GM12878 (cell line): ENCODE measurements around the gene CERKL. TPM values are rescaled to one million over a fixed set of nuclear protein-coding genes. Genes with fewer than 3 reads are reported as not detected.

Source experiments
- ATAC-seq: fragments of 200-7000 bp; cut with Tn5 transposase; 3 replicates; pipeline ENCODE4 v1.9.1; 2020; ENCODE audit warnings: mild to moderate bottlenecking, moderate library complexity
- BruUV-seq: library from RNA; stranded (reverse); fragments of 400-500 nt; replicated peaks from 2 replicates; lab custom pipeline; 2021; lab: Mats Ljungman, UMichigan
- CTCF ChIA-PET: fragments of 300-600 bp; sonication (Branson Sonifier 250); formaldehyde crosslinking; extraction: SDS; loops from one replicate; lab custom pipeline; 2021; ENCODE audit warnings: inconsistent platforms; lab: Yijun Ruan, JAX
- POLR2A ChIA-PET: fragments of 350-600 bp; formaldehyde crosslinking; extraction: SDS; loops from one replicate; lab custom pipeline; 2021; ENCODE audit warnings: inconsistent platforms; lab: Charles Lee
- RAD21 ChIA-PET: fragments of 300-600 bp; sonication (Branson Sonifier 250); formaldehyde crosslinking; loops from one replicate; lab custom pipeline; 2023; ENCODE audit warnings: antibody characterized with exemption; ENCODE audit not compliant: unreplicated experiment; lab: Charles Lee
- SMC1A ChIA-PET: fragments of 300-600 bp; sonication (Branson Sonifier 250); formaldehyde crosslinking; loops from one replicate; lab custom pipeline; 2023; ENCODE audit not compliant: unreplicated experiment, uncharacterized antibody; lab: Charles Lee
- DNase-seq: peaks from one replicate; pipeline ENCODE4 v3.0.0-alpha.2; 2011; ENCODE audit warnings: low read depth, low spot score
- FAIRE-seq: peaks from 3 replicates; lab custom pipeline; 2011; peaks lifted over from hg19 to GRCh38; lab: Jason Lieb, UNC
- H2AFZ ChIP-seq: 2 replicates; pipeline ENCODE4 v1.6.0; 2011; ENCODE audit warnings: low read depth, low read length, control low read depth; ENCODE audit not compliant: control insufficient read depth
- H3K27ac ChIP-seq: 2 replicates; pipeline ENCODE4 v1.5.1; 2011; ENCODE audit warnings: control low read depth; ENCODE audit not compliant: control insufficient read depth, insufficient read depth
- H3K27me3 ChIP-seq, 2 experiments: replicated peaks in 1 of 2; 2 replicates each; pipeline versions ENCODE4 v1.6.0 to v1.6.1; 2011; ENCODE audit warnings: low read length in 1 of 2; ENCODE audit not compliant: control insufficient read depth in 2 of 2, insufficient read depth in 2 of 2
- H3K36me3 ChIP-seq, 2 experiments: 2 replicates each; pipeline ENCODE4 v1.5.1; 2011; ENCODE audit warnings: low read length in 1 of 2; ENCODE audit not compliant: control insufficient read depth in 2 of 2, insufficient read depth in 2 of 2
- H3K4me1 ChIP-seq: 2 replicates; pipeline ENCODE4 v1.6.1; 2011; ENCODE audit warnings: mild to moderate bottlenecking, low read length, moderate library complexity, mixed read lengths; ENCODE audit not compliant: control insufficient read depth, insufficient read depth
- H3K4me2 ChIP-seq: 2 replicates; pipeline ENCODE4 v1.6.0; 2011; ENCODE audit warnings: control low read depth; ENCODE audit not compliant: control insufficient read depth, insufficient read depth
- H3K4me3 ChIP-seq: fragments of 200-600 bp; sonication (generic); 2 replicates; pipeline ENCODE4 v1.5.1; 2016
- H3K79me2 ChIP-seq: 2 replicates; pipeline ENCODE4 v1.6.0; 2011; ENCODE audit warnings: low read length; ENCODE audit not compliant: control insufficient read depth, insufficient read depth
- H3K9ac ChIP-seq: 2 replicates; pipeline ENCODE4 v1.8.0; 2011; ENCODE audit warnings: low read length, control low read depth, mixed read lengths; ENCODE audit not compliant: control insufficient read depth, insufficient read depth
- H3K9me3 ChIP-seq: replicated peaks from 3 replicates; pipeline ENCODE4 v1.5.1; 2011; ENCODE audit warnings: mild to moderate bottlenecking, low read length; ENCODE audit not compliant: control insufficient read depth, insufficient read depth
- H4K20me1 ChIP-seq: 2 replicates; pipeline ENCODE4 v1.6.0; 2011; ENCODE audit not compliant: control insufficient read depth, insufficient read depth
- BHLHE40 ChIP-seq, 2 experiments: fragments of 450-650 bp in 1 of 2; IDR thresholded peaks; 2 replicates each; pipeline ENCODE4 v1.6.1; 2011 to 2017; ENCODE audit warnings: low read depth in 2 of 2, borderline replicate concordance in 1 of 2, improper control_type of control experiment in 1 of 2, low read length in 1 of 2, mild to moderate bottlenecking in 1 of 2
- BMI1 ChIP-seq: fragments of 450-650 bp; IDR thresholded peaks from 2 replicates; pipeline ENCODE4 v1.6.1; 2016; ENCODE audit warnings: mild to moderate bottlenecking, moderate library complexity, borderline replicate concordance
- CBX5 ChIP-seq: sonication (generic); IDR thresholded peaks from 2 replicates; pipeline ENCODE4 v1.6.1; 2016; ENCODE audit warnings: low read depth, moderate library complexity, mild to moderate bottlenecking, inconsistent platforms
- CREM ChIP-seq: IDR thresholded peaks from 2 replicates; pipeline ENCODE4 v1.6.1; 2014; ENCODE audit warnings: antibody characterized with exemption, low read depth
- DPF2 ChIP-seq: fragments of 450-650 bp; IDR thresholded peaks from 2 replicates; pipeline ENCODE4 v1.6.1; 2017; ENCODE audit warnings: mild to moderate bottlenecking
- GATAD2B ChIP-seq: fragments of 450-650 bp; conservative IDR thresholded peaks from 2 replicates; pipeline ENCODE4 v1.6.1; 2017; ENCODE audit warnings: low read depth, mild to moderate bottlenecking, moderate library complexity
- HDAC2 ChIP-seq: fragments of 200-600 bp; sonication (generic); IDR thresholded peaks from 2 replicates; pipeline ENCODE4 v1.6.1; 2017
- HDAC6 ChIP-seq: fragments of 200-600 bp; sonication (generic); IDR thresholded peaks from one replicate; pipeline ENCODE4 v1.8.0; 2017; ENCODE audit warnings: antibody characterized with exemption; ENCODE audit not compliant: unreplicated experiment
- IKZF1 ChIP-seq: fragments of 450-650 bp; conservative IDR thresholded peaks from 2 replicates; pipeline ENCODE4 v1.6.1; 2017; ENCODE audit warnings: antibody characterized with exemption, mild to moderate bottlenecking
- IKZF2 ChIP-seq, 2 experiments: fragments of 450-650 bp; IDR thresholded peaks; 2 replicates each; pipeline ENCODE4 v1.6.1; 2017; ENCODE audit warnings: mild to moderate bottlenecking in 2 of 2, moderate library complexity in 2 of 2
- KDM1A ChIP-seq: fragments of 200-600 bp; sonication (generic); IDR thresholded peaks from 2 replicates; pipeline ENCODE4 v1.6.1; 2016; ENCODE audit warnings: borderline replicate concordance
- KLF5 ChIP-seq: fragments of 450-650 bp; IDR thresholded peaks from 2 replicates; pipeline ENCODE4 v1.6.1; 2014; ENCODE audit warnings: mild to moderate bottlenecking; ENCODE audit not compliant: partially characterized antibody
- MTA2 ChIP-seq: fragments of 450-650 bp; IDR thresholded peaks from 2 replicates; pipeline ENCODE4 v1.6.1; 2016; ENCODE audit warnings: low read depth, mild to moderate bottlenecking, moderate library complexity
- NFIC ChIP-seq: IDR thresholded peaks from 2 replicates; pipeline ENCODE4 v1.6.1; 2012; ENCODE audit warnings: low read depth, mild to moderate bottlenecking, inconsistent platforms, low read length, moderate library complexity
- NR2C2 ChIP-seq: IDR thresholded peaks from 2 replicates; pipeline ENCODE4 v1.6.1; 2011; ENCODE audit warnings: borderline replicate concordance, low read depth; ENCODE audit not compliant: control insufficient read depth, insufficient read length
- POLR2AphosphoS2 ChIP-seq: IDR thresholded peaks from 2 replicates; pipeline ENCODE4 v1.6.1; 2011; ENCODE audit warnings: low read depth, mild to moderate bottlenecking, low read length, improper control_type of control experiment, moderate library complexity
- RB1 ChIP-seq: fragments of 450-650 bp; formaldehyde crosslinking; IDR thresholded peaks from 2 replicates; pipeline ENCODE4 v1.6.1; 2017; ENCODE audit warnings: mild to moderate bottlenecking, borderline replicate concordance
- SUPT20H ChIP-seq: IDR thresholded peaks from 2 replicates; pipeline ENCODE4 v1.6.1; 2011; ENCODE audit warnings: low read depth, mild to moderate bottlenecking, low read length, moderate library complexity, borderline replicate concordance; ENCODE audit not compliant: control insufficient read depth
- TCF12 ChIP-seq: IDR thresholded peaks from 2 replicates; pipeline ENCODE4 v1.6.1; 2011; ENCODE audit warnings: low read depth, mild to moderate bottlenecking, low read length
- WRNIP1 ChIP-seq: IDR thresholded peaks from 2 replicates; pipeline ENCODE4 v1.6.1; 2011; ENCODE audit warnings: low read depth, low read length, improper control_type of control experiment, borderline replicate concordance
- WGBS: methylation state at CpG from one replicate; pipeline ENCODE4 v1.1.6; 2016; ENCODE audit warnings: low lambda C conversion rate; ENCODE audit not compliant: insufficient replicate concordance, insufficient coverage; ENCODE audit errors: missing lambda C conversion rate; 5-methylcytosine and 5-hydroxymethylcytosine counted together
- in situ Hi-C: fragments of 300-500 bp; cut with MboI; formaldehyde crosslinking; loops from 9 replicates; pipeline ENCODE4 v1.14.3; 2018; ENCODE audit warnings: mixed read lengths
- intact Hi-C: fragments of 100-400 bp; cut with micrococcal nuclease; formaldehyde crosslinking; loops from one replicate; pipeline ENCODE4 v1.14.2; 2022; ENCODE audit not compliant: unreplicated experiment
- polyA plus RNA-seq, 11 experiments: library from polyadenylated mRNA; depleted of rRNA in 4 of 11; unstranded in 6 of 11; stranded (reverse) in 5 of 11; fragments of >200 nt; fragmentation: Nextera tagmentation in 4 of 11; fragmentation: Illumina TruSeq in 1 of 11; extraction: Ambion mirVana in 4 of 11; extraction: Trizol in 1 of 11; gene quantifications; 1 replicate in 1 of 11; 2 replicates in 10 of 11; pipeline versions ENCODE4 v1.2.1 to v1.2.3, GENCODE V29; 2011 to 2016; ENCODE audit warnings: inconsistent platforms in 2 of 11, missing spikeins in 2 of 11, low read depth in 1 of 11
- total RNA-seq, 4 experiments: library from RNA; depleted of rRNA in 3 of 4; stranded (reverse); fragments of >200 nt in 3 of 4; fragmentation: Illumina TruSeq in 1 of 4; extraction: Trizol in 1 of 4; gene quantifications; 2 replicates each; pipeline versions ENCODE4 v1.2.1 to v1.2.3, GENCODE V29; 2013 to 2021
- TF ChIP-seq, protein P1 (sequence below): fragments of 450-650 bp; IDR thresholded peaks from 2 replicates; pipeline ENCODE4 v1.6.1; 2018; ENCODE audit warnings: borderline replicate concordance, mild to moderate bottlenecking; ENCODE audit not compliant: partially characterized antibody

Gene CERKL
- total and polyA plus RNA-seq, 10 of the 15 experiments (the other 5 are each of a cell fraction or from before 2014, with no cell fraction given): 0.05 to 23.0 (median 6.0) TPM; not detected in 2

DNA sequence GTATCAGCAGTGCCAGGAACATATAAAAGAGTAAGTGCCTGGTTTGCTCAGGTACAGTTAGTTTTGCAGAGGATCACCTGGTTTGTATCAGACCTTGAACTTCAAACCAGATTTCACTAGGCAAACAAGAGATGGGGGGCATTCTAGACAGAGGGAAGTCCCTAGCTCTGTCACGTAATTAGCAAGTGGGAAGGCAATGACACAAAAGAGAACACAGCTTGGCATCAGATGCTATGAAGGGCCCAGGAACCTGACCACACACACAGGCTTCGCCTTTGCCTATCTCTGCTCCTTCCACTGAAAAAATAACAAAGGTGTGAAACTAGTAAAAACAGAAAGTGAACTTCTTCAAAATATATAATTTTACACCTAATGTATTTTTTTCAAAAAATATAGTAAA lies 62.6 kb downstream of the CERKL start:
- Histone ChIP-seq H3K9me3 (no peaks in the 10 kb centered on the region), H4K20me1 (no peaks in the 10 kb centered on the region), H3K27me3 (no peaks in the 10 kb centered on the region), H3K27ac (no peak overlapping the region), H3K4me1 (no peaks in the 10 kb centered on the region), H3K79me2 (no peaks in the 10 kb centered on the region), H3K4me3 (no peak overlapping the region), H3K9ac (no peak overlapping the region), H3K4me2 (no peak overlapping the region), H3K36me3 (no peaks in the 10 kb centered on the region), H2AFZ (no peak overlapping the region)
- FAIRE-seq (no peak), ATAC-seq (peak; percentile 81), DNase-seq (no peak)
- POLR2A ChIA-PET: interaction anchor here (0.5 kb wide), 1 partner anchor 290 kb away, joined by 3 read pairs; no protein-coding TSS in a partner anchor
- in situ Hi-C loops: no loop called here
- 21% methylated on average over 2 of the region's 2 CpGs for WGBS
- RAD21 ChIA-PET: interaction anchor here (0.6 to 2.0 kb wide), 5 partner anchors 9 to 691 kb away, joined by 3 to 8 read pairs (median 4); no protein-coding TSS in a partner anchor
- SMC1A ChIA-PET: interaction anchor here (0.7 to 4.6 kb wide), 7 partner anchors 9 to 292 kb away, joined by 3 to 20 read pairs (median 3); no protein-coding TSS in a partner anchor
- intact Hi-C loops: no loop called here
- no TSS peak for BruUV-seq
- CTCF ChIA-PET: interaction anchor here (1.0 to 13.6 kb wide), 2 partner anchors 9 to 21 kb away, joined by 6 to 115 read pairs; no protein-coding TSS in a partner anchor
- TF ChIP-seq WRNIP1 (no peak), TCF12 (no peak), CREM (no peak), NR2C2 (no peak), MTA2 (peak; percentile 79; the same call in 1 of the 2 replicates), RB1 (no peak), KLF5 (no peak), KDM1A (no peak), HDAC6 (no peak), GATAD2B (peak; percentile 51; the same call in 1 of the 2 replicates), BMI1 (0 out of 2 replicates have a peak, but pooled peaks have one; percentile 56), IKZF1 (peak; percentile 58), BHLHE40 (IDR thresholded peaks at IDR 0.05; ENCODE audit: borderline replicate concordance in 1 of 2, low read depth in 2 of 2, low read length in 1 of 2) (peak in 1 of 2 experiments; percentile 17; a peak in 1 of 4 replicates), CBX5 (no peak), HDAC2 (no peak), POLR2AphosphoS2 (no peak), IKZF2 (IDR thresholded peaks at IDR 0.05) (peak; percentile 56 to 62; a peak in 2 of 4 replicates), DPF2 (peak; percentile 65; the same call in 1 of the 2 replicates), NFIC (no peak), SUPT20H (no peak)
- TF ChIP-seq, protein P1, sequence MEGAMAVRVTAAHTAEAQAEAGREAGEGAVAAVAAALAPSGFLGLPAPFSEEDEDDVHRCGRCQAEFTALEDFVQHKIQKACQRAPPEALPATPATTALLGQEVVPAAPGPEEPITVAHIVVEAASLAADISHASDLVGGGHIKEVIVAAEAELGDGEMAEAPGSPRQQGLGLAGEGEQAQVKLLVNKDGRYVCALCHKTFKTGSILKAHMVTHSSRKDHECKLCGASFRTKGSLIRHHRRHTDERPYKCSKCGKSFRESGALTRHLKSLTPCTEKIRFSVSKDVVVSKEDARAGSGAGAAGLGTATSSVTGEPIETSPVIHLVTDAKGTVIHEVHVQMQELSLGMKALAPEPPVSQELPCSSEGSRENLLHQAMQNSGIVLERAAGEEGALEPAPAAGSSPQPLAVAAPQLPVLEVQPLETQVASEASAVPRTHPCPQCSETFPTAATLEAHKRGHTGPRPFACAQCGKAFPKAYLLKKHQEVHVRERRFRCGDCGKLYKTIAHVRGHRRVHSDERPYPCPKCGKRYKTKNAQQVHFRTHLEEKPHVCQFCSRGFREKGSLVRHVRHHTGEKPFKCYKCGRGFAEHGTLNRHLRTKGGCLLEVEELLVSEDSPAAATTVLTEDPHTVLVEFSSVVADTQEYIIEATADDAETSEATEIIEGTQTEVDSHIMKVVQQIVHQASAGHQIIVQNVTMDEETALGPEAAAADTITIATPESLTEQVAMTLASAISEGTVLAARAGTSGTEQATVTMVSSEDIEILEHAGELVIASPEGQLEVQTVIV: no peak
